Measurements from ENCODE around the gene MAPRE3. TPM values are rescaled to one million over a fixed set of nuclear protein-coding genes. Genes with fewer than 3 reads are reported as not detected.

MAPRE3 gene
- total and polyA plus RNA-seq, 9 of the 15 experiments (the other 6 are each of a cell fraction or from before 2014, with no cell fraction given) = 0.70 to 43.2 (median 12.6) TPM

- no peak for TF ChIP-seq AFF4 (CRISPR knock-in tag; IDR thresholded peaks at IDR 0.05)
- no peak for TF ChIP-seq ZNF124 (CRISPR knock-in tag; IDR thresholded peaks at IDR 0.05)
- no peak for TF ChIP-seq TRIM25 (IDR thresholded peaks at IDR 0.05; ENCODE audit: borderline replicate concordance)
- TF ChIP-seq ZHX1 (conservative IDR thresholded peaks at IDR 0.05; ENCODE audit: low read length) = 0 out of 2 replicates have a peak, but pooled peaks have one; percentile 64
- TF ChIP-seq TCF15 (CRISPR knock-in tag; IDR thresholded peaks at IDR 0.05) = no peak
- no peak; the same call in 1 of the 2 replicates for TF ChIP-seq KAT7 (CRISPR knock-in tag; IDR thresholded peaks at IDR 0.05; ENCODE audit: borderline replicate concordance)
- no peak for TF ChIP-seq AFF1 (IDR thresholded peaks at IDR 0.05; ENCODE audit: low read depth in 1 of 2, partially characterized antibody in 2 of 2)
- TF ChIP-seq COPS2 (conservative IDR thresholded peaks at IDR 0.05) = no peak
These were observed 80.0 kb downstream of the MAPRE3 start (continued) for GRCh38 chr2:27050281-27050995.

Data from K562 (cell line).